Astrocyte of the cerebellum (primary cell): ENCODE measurements around the gene SFXN5.

Source experiments
- DNase-seq: peaks from one replicate; pipeline ENCODE4 v3.0.0-alpha.2; 2011; ENCODE audit warnings: low read depth
- H3K4me3 ChIP-seq: 2 replicates; pipeline ENCODE4 v1.5.1; 2011; ENCODE audit warnings: mild to moderate bottlenecking, low read depth, low read length, moderate library complexity
- in situ Hi-C: cut with HindIII; loops from 2 replicates; pipeline ENCODE4 v1.10.0; 2017; ENCODE audit warnings: low sequenced_read_pairs
- TF ChIP-seq, protein P1 (sequence below): IDR thresholded peaks from 2 replicates; pipeline ENCODE4 v1.5.1; 2012; ENCODE audit warnings: low read length, low read depth, moderate library complexity, mild to moderate bottlenecking; ENCODE audit errors: missing control alignments

SFXN5 gene

DNA sequence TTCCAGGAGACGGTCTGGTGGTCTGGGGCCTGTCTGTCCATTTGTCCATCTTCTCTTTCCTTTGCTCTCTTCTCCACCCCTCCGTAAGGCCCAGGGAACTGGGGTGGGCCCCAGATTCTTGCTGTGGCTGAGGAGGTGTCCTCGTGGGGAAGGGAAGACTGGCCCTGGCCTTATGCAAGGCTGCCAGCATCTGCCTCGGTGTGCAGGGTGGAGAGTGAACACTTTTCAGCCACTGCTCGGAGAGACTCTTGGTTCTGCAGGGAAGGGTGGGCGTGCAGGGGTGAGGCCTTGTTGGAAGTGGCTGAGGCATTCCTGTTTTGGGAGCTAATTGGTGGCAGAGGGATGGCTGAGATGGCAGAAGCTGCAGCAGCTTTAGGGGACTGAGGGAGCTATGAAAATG, 131.2 kb downstream of the SFXN5 start:
- in situ Hi-C loops, result no loop called here
- H3K4me3 ChIP-seq, result no peak overlapping the region
- TF ChIP-seq, protein P1, sequence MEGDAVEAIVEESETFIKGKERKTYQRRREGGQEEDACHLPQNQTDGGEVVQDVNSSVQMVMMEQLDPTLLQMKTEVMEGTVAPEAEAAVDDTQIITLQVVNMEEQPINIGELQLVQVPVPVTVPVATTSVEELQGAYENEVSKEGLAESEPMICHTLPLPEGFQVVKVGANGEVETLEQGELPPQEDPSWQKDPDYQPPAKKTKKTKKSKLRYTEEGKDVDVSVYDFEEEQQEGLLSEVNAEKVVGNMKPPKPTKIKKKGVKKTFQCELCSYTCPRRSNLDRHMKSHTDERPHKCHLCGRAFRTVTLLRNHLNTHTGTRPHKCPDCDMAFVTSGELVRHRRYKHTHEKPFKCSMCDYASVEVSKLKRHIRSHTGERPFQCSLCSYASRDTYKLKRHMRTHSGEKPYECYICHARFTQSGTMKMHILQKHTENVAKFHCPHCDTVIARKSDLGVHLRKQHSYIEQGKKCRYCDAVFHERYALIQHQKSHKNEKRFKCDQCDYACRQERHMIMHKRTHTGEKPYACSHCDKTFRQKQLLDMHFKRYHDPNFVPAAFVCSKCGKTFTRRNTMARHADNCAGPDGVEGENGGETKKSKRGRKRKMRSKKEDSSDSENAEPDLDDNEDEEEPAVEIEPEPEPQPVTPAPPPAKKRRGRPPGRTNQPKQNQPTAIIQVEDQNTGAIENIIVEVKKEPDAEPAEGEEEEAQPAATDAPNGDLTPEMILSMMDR, result no peak
- DNase-seq, result no peak

DNA sequence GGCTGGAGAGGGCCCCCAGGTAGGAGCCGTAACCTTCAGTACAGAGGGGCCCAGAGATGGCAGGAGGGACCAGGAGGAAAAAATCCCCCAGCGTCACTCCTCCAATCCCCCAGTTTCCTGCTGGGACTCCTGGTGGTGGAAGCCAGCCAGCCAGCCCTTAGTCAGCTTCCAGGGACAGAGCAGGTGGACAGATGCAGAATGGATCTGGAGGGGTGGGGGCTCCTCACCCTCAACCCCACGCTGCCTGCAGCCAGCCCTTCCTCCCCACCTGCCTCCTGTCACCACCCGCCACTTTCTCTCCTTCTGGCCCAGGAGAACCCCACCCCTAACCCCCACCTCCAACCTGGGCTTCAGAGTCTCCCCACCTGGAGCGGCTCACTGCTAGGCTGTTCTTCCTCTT, 133.1 kb downstream of the SFXN5 start:
- no peak overlapping the region for H3K4me3 ChIP-seq
- no peak for DNase-seq
- TF ChIP-seq, protein P1, result no peak
- in situ Hi-C loops, result no loop called here

GRCh38 chr2:72937356-72937669, 134.2 kb downstream of the SFXN5 start:
- DNase-seq, result no peak
- TF ChIP-seq, protein P1, result no peak
- H3K4me3 ChIP-seq, result no peak overlapping the region
- in situ Hi-C loops, result no loop called here

- DNase-seq, result no peak
- TF ChIP-seq, protein P1, result no peak
- H3K4me3 ChIP-seq, result no peak overlapping the region
- in situ Hi-C loops, result no loop called here
Measured at GRCh38 chr2:72936660-72937355, 134.7 kb downstream of the SFXN5 start.

- H3K4me3 ChIP-seq, result no peak overlapping the region
- TF ChIP-seq, protein P1, result no peak
- DNase-seq, result no peak
- in situ Hi-C loops, result no loop called here
Measured at GRCh38 chr2:72935611-72935957, 135.9 kb downstream of the SFXN5 start.

DNA sequence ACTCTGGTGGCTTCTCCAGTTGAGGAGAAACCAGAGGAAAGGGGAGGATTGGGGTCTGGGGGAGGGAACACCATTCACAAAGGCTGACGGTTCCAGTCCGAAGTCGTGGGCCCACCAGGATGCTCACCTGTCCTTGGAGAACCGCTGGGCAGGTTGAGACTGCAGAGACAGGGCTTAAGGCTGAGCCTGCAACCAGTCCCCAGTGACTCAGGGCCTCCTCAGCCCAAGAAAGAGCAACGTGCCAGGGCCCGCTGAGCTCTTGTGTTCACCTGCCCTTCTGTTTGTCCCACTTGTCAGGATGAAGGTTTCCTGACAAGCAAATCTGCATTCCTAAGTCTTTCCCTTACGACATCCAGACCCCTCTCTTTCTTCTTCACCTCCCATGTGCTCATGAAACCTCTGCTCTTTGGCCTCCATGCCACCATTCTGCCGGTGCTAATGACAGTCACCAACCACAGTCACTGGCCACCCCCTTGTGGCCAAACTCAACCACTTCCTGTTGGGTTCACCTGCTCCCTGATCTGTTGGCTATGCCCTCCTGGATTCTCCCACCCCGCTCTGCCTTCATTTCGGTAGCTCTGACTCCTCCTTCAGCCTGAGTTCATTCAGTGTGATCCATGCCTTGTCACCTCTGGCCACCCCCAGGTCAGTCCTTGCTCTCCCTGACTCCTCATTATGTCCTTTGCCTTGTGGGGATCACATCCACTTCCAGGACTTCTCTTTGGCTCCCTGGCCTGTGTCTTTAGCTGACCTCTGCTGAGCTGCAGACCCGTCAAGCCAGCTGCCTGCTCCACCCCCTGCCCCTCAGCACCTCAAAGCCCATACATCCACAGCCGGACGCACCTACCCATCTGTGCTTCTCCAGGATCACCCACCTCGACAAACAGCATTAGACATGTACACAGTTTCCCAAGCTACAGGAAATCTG, 136.6 kb downstream of the SFXN5 start:
- in situ Hi-C loops, result no loop called here
- no peak overlapping the region for H3K4me3 ChIP-seq
- no peak for DNase-seq
- TF ChIP-seq, protein P1, result no peak
